GOT3 (cell line): ENCODE results near the gene METTL21A.

Source experiments
- DNase-seq: peaks from one replicate; lab custom pipeline; 2025; ENCODE audit warnings: mixed read lengths; lab: John Stamatoyannopoulos, UW

METTL21A gene

DNA sequence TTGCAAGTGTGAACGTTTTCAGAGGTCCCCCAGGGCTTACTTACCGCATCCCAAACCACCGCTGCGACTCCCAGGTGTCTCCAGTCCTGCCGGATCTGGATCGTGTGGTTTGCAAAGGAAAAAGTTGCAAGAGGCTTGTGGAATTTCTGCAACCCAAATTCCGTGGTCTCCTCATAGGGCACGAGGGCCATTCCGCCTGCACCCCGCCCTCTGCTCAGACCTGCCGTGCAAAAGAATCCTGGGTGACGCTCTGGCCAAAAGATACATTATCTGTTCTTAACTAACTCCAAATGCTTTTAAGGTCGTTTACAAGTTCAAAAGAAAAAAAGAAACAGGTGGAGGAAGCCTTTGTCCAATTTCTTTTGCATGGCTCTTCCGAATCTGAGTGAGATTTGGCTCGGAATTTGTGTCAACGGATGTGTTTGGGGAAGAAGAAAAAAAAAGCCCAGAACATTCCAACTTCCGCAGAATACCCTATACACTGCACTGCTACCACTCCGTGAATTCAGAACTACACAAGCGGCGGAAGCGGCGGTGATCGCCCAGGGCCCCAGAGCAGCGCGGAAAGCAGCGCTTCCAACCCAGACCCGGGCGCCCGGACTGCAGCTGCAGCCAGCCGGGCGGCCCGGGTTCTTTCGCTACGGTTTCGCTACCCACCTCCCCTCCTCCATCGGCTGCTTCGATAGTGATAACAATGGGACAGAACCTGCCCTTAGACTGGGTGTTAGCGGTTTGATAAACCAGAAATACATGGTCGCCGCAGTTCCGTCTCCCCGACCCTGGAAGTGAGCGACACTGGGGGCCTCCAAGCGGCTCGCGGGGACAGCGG lies 795 bp downstream of the METTL21A start:
- DNase-seq, result no peak

DNA sequence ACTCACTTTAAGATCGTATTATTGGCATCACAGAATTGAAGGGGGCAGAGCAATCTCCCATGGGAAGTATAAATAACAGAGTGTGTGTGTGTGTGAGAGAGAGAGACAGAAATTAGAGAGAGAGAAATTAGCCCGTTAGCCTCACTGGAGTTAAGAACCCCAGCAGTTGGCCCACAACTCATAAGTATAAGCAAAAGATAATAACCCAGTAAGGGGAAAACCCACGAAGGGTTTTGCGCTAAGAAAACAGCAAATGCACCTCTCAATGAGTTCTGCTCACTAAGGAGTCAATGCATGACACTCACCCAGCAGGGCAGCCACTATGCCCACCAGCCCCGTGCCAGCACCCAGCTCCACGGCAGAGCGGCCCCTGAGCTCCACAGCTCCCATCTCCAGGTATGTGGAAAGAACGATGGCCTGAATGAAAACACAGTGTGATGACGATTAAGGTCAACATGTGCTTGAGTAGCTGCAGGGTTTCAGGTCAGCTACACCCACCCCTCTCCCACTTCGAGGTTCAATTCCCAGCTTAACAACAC lies 3.6 kb downstream of the METTL21A start:
- DNase-seq, result no peak

DNA sequence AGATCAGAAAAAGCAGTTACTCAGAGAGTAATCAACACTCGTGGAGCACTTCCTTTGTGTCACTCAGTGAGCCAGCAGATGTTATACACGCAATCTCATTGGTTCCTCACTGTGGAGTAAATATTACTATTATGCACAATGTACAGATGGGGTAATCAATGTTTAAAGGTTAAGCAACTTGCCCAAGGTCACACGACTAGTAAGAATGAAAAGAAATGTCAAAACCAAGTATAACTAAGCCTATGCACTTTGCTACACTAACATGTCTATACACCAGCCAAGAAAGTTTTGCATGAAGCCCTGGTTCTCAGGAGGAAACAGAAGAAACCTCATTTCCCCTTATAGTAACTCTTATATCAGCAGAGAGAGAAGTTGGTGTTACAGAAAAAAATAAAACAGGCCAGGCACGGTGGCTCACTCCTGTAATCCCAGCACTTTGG lies 5.4 kb downstream of the METTL21A start:
- DNase-seq, result no peak

DNA sequence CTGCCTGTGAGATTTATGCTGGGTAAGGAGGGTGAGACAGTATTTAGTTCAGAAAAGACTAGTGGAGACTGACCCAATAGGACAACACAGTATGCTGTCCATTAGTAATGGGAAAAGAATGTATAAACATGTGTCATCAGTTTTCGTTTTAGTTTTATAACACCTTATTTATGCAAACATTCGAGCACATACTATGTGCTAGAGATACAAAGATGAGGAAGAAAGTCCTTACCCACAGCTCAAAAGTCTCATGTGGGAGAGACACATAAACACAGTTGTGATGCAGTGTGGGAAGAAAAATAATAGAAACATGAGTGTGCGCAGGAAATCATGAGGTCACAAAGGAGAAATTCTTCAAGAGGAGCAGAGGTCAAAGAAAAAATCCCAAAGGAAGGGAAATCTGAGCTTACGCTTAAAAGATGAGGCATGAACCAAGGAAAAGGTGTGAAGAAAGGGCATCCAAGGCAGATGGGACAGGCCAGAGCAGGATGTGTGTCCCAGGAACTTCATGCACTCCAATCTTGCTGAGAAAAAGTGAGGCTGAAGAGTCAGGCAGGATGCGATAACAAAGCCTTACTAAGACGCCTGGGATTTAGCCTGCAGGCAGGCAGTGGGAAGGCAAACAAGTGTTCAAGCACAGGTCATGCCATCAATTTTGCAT lies 8.1 kb downstream of the METTL21A start:
- no peak for DNase-seq

DNA sequence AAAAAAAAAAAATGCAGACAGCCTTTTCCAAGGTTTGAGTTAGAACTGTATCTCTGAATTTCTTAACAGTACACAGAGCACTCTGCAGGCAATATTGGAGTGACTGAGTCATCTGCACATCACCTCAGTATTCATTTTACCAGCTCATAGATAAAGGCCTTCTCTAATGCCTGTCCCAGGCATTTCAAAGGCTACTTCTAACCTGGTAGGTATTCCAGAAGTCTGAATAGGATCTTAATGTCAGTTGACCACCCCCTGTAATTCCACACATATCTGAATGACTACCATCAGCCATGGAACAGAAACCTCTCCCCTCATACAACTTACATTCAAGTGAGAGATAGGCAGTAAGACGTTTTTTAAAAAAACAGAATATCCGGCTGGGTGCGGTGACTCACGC lies 9.0 kb downstream of the METTL21A start:
- no peak for DNase-seq

DNA sequence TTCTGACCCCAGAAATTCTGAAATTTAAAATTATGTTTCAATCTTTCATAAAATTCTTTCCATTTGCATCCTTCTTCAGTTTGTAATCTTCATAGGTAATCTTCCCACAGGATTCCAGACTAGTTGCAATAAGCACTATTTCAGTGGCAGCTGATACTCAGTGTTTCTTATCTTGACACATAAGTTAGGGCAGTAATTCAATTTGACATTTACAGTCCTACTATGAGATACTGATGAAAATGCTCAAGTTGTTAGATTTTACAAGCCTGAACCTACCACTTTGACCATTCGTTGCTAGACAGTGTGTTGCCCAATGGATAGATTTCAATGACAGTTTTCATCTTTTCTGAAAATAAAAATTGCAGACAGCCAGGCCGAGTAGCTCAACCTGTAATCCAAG lies 10.4 kb downstream of the METTL21A start:
- DNase-seq, result no peak

DNA sequence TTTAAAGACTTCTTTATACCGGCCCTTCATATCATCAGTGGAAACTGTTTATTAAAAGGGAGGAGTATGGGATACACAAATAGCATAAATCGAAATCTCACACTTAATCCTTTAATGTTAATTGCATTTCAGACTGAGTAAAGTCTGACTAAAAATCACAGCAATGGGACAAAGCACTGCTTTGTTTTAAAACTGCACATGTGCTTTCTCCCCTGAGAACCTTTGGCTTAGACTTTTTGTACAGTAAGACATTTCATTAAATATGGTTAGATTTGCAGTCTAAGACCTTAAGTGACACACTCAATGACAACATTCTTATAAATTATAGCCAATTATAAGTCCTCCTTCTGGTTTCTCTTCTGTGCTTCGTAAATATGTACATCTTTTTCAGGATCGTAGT lies 12.5 kb downstream of the METTL21A start:
- DNase-seq, result no peak

DNA sequence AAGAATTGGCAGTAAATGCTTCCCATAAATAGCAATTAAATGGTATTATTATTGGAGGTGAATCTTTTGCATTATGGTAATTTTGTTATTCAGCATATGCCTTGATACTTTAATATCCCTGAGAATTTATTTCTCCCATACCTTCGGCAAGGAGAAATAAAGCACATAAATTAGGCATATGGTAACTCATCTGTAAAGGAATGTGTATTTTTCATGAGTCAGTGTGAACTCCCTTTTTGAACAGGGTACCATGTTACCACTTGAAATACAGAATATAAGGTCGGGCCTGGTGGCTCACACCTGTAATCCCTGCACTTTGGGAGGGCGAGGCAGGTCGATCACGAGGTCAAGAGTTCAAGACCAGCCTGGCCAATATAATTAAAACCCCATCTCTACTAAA lies 18.4 kb downstream of the METTL21A start:
- no peak for DNase-seq

DNA sequence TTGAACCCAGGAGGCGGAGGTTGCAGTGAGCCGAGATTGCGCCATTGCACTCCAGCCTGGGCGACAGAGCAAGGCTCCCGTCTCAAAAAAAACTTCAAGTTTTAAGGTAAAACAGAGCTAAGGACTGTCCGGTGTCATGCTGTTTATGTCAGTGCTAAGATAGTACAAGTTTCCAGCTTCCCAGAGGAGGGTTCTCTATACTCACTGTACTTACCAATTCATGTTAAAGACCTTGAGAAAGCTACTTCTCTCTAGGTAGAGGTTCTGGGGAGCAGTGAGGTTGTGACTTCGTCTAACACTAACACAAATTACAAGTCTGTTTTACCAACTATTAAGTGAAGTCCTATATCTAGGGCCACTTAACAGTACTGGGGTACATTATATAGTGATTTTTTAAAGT lies 18.8 kb downstream of the METTL21A start:
- DNase-seq, result no peak

DNA sequence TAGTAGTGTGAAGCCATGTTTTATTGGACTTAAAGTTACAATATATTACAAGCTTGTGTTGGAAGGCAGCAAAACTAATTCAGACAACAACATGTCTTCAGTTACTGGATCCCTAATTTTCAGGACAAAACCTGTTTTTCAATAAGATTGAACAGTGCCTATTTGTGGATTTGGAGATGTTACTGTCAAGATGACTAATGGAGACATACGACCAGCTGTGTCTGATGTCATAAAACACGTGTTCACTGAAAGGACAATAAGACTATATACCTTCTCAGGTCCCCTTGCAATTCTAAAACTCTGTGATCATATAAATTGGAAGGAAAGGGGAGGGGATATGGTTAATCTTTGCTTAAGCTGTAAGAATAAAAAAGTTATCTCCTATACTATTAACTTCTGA lies 21.7 kb downstream of the METTL21A start:
- DNase-seq, result no peak

DNA sequence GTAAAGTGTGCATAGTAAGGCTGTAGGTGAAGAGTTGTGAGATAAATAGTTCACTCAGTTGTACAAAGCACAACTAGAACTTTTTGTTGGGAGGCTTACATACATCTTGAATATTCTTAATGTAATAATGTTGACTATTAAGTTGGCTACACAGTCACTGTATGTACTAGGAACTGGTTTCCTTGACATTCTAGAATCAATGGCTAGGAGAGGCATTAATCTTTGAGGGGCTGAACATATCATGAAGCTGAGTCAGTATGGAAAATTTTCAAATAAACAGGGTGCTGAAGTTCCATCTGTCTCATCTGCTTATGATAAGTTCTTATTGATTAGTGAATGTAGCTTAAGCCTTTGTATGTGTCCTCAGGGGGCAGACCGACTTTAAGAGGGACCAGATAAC lies 23.4 kb downstream of the METTL21A start:
- DNase-seq, result no peak

DNA sequence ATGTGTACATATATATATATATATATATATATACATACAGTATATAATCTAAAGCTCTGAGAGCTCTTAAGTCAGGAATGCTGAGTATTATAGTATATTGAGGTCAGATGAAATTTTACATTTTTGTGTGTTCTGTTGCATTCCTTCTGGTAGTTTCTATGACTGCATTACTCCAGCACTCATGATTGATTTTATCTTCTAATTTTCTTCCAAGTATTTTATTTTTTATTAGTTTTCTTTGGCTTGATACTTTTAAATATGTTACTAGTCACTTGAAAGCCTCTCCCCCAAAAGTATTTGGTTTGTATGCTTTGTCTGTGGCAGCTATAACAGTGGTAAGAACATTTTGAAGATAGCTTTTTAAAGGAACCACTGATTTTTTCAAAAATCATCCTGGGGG lies 25.0 kb downstream of the METTL21A start:
- no peak for DNase-seq

DNA sequence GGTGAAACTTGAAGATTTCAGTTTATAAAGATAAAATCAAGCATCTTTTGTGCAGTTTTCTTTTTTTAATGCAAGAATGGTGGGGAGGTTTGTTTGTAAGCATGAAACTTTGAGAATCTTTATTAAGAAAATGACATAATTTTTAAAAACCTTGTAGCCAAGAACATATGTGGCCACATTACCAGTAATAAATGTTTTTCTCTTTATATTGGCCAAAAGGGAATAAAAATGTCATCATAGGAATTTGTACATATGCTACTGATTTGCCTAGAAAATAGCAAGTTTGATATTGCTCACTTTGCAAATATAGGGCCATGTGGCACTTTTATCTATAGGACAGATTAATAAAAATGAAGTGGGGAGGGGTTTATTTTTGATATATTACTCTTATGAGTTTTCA lies 25.6 kb downstream of the METTL21A start:
- no peak for DNase-seq

DNA sequence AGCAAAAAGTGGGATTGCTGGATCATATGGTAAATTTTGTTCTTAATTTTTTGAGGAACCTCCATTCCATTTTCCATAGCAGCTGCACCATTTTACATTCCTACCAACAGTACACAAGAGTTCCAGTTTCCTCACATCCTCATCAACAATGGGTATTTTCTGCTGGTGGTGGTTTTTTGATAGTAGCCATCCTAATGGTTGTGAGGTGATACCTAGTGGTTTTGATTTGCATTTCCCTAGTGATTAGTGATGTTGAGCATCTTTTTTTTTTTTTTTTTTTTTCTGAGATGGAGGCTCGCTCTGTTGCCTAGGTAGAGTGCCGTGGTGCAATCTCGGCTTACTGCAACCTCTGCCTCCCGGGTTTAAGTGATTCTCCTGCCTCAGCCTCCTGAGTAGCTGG lies 30.5 kb downstream of the METTL21A start:
- DNase-seq, result no peak

DNA sequence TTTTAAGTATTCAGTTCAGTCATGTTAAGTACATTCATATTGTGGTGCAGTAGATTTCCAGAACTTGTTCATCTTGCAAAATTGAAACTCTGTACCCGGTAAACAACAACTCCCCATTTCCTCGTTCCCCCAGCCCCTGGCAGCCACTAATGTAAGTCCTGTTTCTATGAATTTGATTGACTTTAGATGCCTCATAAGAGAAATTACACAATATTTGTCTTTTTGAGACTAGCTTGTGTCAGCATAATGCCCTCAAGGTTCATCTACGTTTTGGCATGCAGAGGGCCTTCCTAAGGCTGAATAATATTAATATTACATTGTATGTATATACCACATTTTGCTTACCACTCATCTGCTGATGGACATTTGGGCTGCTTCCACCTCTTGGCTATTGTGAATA lies 30.9 kb downstream of the METTL21A start:
- DNase-seq, result no peak

DNA sequence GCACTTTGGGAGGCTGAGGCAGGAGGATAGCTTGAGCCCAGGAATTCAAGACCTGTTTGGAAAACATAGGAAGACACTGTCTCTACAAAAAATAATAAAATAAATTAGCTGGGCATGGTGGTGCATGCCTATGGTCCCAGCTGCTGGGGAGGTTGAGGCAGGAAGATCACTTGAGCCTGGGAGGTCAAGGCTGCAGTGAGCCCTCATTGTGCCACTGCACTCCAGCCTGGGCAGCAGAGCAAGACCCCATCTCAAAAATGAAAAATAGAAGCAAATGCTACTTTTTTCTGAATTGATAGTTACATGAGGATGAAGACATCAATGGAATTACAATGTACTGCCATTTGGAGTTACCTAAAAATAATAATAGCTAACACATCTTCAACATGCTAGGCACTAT lies 31.9 kb downstream of the METTL21A start:
- no peak for DNase-seq

DNA sequence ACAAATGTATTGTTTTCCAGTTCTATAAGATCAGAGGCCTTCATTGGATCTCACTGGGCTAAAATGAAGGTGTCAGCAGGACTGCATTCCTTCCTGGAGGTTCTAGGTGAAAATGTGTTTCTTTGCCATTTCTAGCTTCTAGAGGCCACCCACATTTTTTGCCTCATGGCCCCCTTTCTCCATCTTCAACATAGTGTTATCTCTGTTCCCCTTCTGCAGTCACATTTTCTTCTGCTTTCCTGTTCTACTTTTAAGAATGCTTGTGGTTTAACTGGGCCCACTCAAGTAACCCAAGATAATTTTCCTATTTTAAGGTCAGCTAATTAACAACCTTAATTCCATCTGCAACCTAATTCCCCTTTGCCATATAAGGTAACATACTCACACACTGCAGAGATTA lies 36.1 kb downstream of the METTL21A start:
- no peak for DNase-seq

DNA sequence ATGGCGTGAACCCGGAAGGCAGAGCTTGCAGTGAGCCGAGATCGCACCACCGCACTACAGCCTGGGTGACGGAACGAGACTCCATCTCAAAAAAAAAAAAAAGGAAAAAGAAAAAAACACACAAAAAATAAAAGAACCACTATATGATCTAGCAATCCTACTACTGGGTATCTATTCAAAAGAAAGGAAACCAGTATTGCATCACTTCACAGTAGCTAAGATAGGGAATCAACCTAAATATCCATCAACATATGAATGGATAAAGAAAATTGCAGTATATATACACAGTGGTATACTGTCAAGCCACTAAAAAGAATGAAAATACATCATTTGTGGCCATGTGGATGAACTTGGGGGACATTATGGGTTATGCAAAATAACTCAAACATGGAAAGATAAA lies 37.9 kb downstream of the METTL21A start:
- DNase-seq, result no peak

DNA sequence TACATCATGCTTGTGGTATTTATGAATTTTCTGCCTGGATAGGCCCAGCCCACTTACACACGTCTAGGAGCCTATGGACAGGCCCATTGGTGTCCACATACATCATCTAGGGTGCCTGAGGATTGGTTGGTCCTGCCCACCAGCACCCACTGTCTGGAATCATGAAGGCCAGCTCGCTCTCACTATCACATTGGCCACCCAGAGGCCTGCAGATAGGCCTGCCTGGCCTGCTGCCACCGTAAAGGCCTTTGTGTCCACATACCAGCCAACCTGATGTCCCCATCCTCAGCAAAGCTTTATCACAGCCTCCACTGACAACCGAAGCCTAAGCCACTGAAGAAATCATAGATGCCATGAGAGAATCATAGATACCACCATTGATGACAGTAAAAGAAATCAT lies 40.2 kb downstream of the METTL21A start:
- no peak for DNase-seq

DNA sequence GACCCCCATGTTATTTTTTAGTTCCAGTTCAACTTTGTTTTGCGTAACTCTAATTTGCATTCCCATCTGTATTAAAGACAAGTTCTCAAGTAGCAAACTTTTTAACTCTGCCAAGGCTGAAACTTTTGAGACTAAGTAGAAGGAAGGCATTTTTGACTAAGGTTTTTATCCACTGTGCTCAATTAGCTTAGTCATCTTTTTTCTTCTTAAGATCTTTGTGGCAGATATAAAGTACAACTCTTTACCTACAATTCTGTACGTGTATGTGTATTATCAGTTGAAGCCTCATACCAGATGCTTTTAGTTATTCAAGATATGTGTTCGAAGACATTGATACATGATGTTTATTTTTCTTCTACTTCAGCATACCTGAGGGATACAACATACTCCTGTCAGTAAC lies 53.8 kb downstream of the METTL21A start:
- DNase-seq, result no peak

DNA sequence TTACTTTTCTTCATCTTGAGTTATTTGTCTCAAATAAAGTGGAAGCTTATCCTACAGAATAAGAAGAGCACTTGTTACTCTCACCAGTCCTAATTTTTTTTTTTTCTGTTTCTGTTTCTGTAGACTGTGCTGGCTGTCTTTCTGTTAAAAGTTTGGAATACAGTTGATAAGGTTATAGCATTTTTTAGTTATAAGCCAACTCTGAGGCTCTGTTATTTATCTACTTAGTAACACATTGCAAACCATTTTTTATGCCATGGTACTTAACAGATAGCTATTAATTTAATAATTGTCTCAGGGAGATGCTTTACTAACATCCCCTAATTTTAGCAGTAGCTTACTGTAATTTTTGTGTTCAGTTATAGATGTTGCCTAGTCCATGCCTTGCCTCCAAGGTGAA lies 57.5 kb downstream of the METTL21A start:
- DNase-seq, result no peak

DNA sequence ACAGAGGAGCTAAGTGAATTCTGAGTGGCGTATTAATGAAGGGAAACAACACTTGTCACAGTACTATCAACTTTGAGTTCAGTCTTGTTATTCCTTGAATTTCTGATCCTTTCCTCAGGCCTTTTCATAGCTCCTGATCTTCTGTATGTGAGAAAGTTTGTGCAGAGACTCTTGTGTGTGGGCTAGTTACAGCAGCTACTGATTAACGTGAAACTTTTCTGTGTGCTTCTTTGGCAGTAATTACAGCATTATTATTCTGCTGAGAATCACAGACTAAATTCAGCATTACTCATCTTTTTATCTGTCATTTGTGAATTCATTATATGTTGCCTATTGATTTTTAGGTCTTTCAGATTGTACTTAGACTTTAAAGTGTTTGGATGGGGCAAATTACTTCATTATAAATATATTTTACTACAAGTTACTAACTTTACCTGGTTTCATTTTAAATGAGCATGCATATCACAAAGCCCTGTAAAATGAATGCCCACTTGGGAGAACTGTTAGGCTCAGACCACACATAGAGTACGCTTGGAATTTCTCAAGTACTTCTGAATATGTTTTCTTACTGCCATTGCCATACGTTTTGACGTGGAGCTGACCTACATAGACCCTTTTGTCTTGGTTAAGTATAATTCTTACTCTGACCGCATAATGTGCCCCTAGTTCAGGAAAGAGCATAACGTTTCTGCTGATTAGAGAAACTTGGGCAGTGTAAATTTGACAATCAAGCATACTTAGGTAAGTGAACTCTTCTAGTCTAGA lies 59.3 kb downstream of the METTL21A start:
- DNase-seq, result no peak
